GM21576 (cell line): Measurements from ENCODE around the gene AIRE.

ENCODE experiments used
- ATAC-seq: cut with Tn5 transposase; IDR thresholded peaks from one replicate; pipeline ENCODE4 v1.9.1; 2021; ENCODE audit warnings: mild to moderate bottlenecking, moderate library complexity; ENCODE audit not compliant: unreplicated experiment

AIRE gene

DNA sequence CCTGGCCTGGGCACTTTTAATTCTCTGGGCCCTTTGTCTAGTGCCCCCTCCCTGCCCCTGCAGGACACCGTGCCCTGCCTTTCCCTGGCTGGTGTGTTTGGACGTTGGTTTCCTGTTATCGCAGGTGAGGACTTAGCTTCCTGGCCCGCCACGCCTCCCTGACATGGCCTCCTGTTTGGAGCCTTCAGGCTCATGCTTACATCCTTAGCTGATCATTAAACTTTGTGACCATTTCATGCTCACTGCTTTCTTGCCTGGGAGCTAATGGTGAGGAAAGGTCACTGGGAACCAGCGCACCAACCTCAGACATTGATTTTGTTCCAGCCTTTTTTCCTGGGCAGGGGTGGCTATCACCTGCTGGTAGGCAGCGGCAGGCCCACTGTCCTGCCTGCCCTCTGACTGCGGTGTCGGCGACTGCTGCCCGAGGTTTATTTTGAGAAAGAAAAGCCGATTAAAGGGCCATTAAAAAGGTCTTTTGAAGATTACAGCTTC is 17.9 kb downstream of the AIRE start:
- ATAC-seq: no peak

DNA sequence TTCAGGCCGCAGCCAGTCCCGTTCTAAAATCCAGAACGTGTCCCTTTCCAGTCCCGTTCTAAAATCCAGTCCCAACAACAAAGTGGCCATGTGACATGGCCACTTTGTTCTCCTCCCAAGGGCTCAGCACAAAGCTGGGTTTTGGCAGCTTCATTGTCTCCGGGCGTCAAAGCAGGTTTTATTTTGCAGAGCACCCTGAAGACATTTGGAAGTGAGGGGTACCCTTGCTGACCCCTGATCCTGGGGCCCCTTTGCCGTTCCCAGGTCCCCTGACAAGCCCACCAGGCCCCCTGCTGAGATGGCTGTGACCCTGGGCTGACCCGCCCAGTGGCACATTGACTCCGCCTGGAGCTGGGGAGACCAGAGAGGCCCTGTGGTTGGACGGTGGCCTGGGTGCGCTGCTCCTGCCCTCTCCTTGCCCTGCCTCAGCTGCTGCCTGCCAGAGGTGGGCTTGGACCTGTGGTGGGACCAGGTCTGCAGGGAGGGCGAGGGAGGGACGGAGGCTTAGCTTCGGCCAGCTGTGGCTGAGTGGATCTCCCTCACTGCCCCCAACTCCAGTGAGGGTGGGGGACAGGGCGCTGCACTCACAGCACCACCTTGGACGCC is 18.4 kb downstream of the AIRE start:
- ATAC-seq: no peak

DNA sequence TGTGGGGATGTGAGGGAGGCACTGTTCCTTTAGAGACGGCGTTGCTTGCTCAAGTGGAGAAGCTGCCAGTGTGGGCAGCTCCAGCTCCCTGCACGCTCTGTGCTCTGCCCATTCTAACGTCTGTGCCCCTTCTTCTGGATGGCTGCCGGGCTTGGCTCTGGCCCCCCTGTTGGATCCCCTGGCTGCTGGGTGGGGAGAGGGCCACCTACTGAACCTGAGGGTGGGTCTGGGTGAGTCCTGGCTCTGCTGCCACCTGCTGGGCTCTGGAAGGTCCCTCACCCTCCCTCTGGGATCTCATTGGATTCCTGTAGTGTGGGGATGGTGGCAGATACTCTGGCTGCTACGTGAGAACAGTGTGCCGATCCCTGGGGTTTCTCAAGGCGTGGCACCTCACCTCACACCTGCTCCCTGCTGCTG is 19.2 kb downstream of the AIRE start:
- ATAC-seq: no peak

DNA sequence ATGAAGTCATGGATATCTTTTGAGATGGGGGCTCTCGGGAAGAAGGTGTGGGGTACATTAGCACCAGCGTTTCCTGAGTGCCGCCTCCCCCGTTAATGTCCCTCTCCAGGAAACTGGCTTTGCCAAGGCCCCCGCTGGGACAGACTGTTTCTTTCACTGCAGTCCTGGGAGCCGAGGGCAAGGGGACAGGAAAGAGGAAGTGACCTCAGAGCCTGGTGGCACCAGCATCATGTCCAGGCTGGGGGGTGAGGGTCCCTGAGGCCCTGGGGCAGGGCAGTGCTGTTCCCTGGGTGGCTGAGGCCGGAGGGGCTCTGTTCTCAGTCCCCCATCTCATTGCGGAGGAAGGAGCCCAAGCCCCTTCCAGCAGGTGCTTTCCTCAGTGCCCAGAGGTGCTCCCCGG is 20.0 kb downstream of the AIRE start:
- ATAC-seq: no peak

DNA sequence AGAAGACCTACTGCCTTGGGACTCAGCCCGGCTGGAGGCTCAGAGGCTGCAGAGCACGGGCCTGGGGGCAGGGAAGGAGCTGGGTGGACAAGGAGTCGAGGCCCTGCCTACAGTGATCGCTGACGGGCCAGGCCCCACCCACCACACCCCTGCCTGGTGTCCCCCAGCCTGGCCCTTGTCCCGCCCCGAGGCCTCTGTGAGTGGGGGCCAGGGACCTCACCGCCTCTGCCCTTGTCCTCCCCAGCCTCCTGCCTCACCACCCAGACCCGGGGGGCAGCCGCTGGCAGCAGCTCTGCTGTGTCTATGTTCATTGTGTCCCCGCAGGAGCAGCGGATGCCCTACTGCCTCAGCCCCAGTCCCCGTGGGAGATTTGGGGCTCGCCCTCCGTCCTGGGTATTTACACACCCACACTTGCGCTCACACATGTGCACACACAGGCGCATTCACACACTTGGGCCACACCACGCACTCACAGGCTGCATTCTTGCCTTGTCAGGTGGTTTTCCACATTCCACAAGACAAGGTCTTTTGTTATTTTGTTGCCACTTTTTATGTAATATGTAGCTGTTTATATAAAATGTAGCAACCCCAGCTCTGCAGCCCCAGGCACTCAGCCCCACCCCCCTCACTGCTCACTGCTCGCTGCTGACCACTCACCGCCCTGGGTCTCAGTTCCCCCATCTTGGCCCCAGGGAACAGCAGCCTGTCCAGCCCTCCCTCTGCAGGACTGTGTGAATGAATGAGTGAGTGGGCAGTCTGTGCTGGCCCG is 21.4 kb downstream of the AIRE start:
- no peak for ATAC-seq

DNA sequence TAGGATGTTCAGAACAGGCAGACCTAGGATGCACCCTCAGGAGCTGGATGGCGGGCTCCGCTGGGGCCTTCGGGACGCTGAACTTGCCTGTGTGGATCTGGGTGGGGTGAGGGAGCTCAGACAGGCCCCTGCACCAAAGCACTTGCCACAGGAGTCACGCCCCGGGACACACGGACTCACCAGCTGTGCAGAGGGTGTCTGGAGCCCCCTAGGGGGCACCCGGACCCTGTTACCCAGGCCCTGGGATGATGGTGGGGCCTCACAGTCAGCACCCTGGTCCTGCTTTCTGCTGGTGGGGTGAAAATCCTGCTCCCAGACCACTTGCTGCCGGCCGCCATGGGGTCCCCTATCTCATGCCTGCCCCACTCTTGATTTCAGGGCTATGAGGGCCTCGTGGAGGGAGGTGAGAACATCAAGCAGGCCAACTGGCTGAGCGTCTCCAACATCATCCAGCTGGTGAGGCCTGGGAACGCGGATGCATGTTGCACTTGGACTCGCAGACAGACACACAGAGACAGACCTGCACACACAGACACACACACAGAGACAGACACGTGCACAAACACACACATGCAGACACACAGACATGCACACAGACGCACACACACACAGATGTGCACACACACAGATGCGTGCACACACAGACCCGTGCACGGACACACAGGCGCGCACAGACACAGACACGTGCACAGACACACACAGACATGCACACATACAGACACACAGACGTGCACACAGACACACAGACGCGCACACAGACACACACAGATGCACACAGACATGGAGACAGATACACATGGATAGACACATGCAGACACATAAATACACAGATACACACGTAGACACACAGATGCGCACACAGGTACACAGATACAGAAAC is 25.2 kb downstream of the AIRE start:
- ATAC-seq: no peak

DNA sequence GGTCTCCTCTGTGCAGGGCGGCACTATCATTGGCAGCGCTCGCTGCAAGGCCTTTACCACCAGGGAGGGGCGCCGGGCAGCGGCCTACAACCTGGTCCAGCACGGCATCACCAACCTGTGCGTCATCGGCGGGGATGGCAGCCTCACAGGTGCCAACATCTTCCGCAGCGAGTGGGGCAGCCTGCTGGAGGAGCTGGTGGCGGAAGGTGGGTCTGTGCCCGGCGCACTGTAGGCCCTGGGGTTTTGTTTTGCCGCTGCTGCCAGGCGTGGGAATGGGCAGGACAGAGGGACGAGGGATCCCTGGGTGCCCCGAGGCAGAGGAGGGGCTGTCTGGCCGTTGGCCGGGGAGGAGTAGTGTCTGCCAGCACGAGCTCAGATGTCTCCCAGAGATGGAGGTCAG is 26.4 kb downstream of the AIRE start:
- no peak for ATAC-seq

DNA sequence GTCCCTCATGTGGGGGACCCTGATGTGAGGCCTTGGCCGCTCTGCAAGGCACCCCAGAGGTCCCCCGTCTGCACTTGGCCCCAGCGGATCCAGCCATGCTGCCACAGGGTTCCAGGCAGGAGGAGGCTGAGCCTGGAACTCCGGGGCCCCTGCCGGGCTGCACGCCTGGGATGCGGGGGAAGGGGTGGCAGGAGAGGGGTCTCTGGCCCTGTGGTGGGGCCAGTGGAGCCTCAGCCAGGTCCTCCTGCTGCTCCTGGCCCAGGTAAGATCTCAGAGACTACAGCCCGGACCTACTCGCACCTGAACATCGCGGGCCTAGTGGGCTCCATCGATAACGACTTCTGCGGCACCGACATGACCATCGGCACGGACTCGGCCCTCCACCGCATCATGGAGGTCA is 27.0 kb downstream of the AIRE start:
- no peak for ATAC-seq

DNA sequence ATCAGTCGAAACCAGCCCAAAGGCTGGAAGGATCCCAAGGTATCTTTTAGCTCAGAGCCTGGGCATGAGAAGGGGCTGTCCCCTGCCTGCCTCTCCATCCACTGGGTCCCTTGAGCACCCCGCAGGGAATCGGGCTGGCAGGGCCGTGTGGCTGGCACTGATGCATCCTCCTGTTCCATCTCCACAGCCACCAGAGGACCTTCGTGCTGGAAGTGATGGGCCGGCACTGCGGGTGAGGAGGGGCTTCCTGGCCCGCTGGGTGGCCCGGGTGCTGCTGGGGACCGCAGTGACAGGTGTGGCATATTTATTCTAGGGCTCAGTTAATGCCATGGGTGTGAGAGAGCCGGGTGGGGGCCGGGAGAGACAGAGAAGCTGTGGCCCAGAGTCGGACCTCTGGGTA is 27.8 kb downstream of the AIRE start:
- no peak for ATAC-seq

DNA sequence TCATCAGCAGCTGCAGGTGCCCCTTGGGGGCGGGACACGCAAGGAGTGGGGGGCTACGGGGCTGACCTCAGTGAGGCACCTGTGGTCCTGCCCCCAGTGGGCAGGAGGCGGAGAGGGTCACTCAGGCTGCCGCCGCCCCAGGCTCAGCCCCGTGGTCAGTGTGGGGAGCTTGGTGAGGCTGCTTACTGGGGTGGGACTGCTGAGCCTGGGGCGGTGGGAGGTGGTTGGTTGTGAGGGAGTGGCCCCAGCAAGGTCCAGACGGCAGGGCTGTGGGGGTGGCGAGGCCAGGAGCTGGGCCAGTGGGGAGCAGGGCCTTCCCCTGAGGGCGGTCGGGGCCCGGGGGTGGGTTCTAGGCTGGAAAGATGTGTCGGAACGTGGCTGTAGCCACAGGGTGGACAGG is 28.5 kb downstream of the AIRE start:
- ATAC-seq: no peak

DNA sequence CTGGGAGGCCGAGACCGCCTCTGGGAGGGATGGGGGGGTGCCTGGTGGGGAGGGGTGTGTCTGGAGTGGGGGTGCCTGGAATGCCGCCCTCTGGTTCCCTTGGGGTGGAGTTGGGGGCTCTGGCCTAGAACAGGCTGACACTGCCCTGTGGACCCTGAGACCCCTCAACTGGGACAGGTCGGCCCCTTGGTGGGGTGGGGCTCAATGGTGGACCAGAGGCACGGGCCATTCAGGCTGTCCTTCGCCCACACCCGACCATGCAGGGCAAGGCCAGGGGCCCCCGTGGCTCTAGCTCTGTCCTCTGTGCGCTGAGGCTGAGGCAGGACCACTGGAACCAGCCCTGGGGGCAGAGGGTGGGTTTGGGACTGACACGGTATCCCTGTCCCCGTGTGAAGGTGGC is 28.9 kb downstream of the AIRE start:
- no peak for ATAC-seq

DNA sequence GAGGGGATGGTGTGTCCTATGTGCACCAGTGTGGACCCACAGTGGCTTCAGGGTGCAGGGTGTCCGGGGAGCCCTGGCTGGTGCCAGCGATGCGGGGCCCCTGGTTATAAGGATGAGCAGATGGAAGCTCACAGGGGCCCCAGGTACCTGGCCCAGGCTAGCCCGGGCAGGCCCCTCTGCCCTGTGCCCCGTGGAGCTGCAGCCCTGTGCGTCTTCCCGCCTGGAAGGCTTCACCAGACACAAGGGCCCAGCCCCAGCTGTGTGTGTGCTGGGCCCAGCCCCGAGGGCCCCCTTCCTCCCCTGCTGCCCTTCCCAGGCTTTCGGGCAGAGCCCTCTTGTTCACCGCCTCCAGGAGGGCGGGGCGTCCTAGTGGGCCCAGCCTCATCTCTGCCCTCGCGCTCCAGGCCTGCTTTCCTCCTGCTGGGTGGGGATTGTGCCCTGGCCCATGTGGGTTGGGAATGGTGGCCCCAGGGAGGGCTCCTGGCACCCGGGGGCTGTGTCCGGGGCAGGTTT is 30.1 kb downstream of the AIRE start:
- no peak for ATAC-seq

DNA sequence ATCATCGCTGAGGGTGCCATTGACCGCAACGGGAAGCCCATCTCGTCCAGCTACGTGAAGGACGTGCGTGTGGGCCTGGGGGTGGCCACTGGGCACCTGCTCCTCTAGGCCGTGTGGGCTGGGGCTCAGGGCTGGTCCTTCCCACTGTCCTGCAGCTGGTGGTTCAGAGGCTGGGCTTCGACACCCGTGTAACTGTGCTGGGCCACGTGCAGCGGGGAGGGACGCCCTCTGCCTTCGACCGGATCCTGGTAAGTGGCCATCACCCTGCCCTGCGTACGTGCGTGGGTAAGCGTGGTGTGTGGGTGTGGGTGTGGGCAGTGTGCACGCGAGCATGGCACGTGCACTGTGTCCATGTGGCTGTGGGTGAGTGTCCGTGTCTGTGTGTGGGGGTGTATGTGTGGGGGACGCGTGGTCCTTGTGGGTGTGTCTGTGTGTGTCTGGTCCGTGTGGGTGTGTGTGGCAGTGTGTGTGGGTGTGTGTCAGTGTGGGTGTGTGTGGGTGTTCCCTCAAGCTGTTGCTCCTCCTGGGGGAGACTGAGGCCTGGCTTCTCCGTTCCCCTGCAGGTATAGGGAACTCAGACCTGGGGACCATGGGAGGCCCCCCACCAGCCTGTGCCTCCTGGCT is 30.7 kb downstream of the AIRE start:
- ATAC-seq: no peak

DNA sequence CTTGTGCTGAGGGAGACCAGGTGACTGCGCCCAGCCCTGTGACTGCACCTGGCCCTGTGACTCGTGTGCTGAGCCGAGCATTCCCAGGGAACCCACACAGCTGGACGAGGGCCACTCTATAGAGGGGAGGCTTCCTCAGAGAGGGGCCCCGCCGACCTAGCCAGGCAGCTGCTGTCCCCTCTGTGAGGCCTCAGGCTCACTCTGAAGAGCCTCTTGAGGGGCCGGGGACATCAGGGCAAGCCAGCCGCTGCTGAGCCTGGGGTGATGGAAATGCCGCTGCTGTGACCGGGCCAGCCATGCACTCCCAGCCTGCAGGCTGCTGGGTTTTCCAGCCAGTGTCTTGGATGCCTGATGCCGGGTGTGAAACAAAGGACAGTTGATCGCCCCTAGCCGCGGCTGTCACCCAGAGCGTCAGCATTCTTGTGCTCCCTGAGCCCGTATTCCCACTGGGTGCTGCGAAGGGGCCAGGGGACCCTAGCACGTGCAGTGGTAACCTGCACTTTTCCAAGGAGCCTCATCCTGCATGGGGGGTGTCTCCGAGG is 31.6 kb downstream of the AIRE start:
- no peak for ATAC-seq

DNA sequence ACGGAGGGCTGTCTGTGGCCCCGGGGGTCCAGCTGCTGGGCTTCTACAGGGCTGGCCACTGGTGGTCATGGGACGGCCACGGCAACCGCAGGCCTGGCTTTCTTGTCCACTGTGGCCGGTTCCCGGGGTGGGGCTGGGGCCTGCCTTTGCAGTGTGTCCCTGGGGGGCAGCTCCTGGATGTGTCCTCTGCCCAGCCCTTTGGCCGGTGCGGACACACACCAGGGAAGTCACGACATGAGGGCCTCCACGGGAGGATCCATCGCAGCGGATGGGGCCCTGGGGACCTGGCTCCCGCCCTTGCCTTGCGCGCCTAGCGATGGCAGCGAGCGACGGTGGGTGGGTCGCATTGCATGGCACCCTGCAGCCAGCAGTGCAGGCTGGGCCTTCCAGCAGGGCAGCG is 32.2 kb downstream of the AIRE start:
- ATAC-seq: no peak

DNA sequence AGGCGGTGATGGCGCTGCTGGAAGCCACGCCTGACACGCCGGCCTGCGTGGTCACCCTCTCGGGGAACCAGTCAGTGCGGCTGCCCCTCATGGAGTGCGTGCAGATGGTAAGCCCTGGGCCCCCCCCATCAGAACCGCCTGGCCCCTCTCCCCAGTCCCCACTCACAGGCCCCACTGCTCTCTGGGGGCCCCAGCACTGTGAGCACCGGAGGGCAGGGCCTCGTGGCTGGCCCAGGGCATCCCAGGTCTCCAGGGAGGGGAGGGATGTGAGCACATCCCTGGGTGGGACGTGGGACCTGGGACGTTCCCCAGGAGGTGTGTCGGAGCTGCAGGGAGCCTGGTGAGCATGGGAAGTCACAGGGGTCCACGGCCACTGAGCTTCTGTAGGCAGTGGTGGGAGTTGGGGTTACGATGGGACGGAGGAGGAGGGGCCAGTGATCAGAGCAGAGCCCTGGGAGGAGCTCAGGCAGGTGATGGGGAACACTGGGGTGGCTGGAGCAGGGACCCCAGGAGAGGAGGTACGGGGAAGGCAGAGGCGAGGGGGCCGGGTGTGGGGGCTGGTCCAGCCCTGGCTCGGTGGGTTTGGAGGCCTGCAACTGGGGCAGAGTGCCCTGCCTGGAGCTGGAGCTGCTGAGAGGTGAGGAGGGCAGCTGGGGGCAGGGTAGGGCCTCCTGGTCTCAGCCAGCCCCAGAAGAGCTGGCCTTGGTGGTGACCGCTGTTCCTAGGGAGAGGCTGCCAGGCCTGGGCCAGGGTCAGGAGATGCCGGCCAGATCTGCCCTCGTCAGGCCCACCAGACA is 33.0 kb downstream of the AIRE start:
- ATAC-seq: no peak

DNA sequence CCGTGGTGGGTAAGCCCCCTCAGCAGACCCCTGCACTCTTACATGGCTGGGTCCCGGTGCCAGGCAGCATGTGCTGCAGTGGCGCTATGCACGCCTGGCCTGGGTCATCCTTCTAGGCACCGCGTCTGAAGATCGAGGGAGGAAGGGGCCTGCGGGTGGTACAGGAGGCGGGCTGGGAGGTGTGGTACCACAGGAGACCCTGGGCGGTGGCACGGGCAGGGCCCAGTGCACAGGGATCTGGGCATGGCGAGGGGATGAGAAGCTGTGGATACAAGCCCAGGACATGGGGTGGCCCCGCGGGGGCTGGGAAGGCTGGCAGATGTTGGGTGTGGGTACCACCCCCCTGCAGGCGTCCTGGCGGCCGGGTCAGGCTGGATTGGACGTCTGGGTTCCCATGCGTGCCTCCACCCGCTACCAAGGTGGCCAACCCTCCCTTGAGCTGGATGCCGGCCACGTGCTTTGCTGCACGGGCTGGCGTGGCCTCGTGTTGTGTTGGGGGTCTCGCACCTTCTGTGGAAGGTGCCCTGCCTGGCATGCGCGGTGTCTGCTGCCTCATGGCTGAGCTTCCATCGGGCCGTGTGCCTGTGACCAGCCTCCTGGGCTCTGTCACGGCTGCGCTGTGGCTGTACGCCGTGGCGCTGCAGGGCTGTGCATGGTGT is 33.9 kb downstream of the AIRE start:
- ATAC-seq: no peak

DNA sequence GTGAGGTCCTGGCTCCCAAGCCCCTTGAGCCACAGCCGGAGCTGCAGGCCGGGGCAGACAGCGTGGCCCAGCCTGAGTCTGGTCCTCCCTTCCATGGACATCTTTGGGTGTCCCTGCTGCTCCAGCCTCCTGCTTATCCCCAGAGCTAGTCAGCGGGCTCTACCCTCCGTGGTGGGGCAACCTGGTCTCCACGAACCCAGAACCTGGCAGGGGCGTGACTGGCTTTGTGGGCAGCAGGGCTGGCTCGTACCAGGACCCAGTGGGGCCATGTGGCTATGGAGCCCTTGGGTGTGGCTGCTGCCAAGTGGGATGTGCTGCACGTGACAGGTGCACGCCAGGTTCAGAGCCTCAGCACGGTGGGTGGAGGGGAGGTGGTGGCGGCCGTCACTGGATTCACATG is 35.2 kb downstream of the AIRE start:
- no peak for ATAC-seq

DNA sequence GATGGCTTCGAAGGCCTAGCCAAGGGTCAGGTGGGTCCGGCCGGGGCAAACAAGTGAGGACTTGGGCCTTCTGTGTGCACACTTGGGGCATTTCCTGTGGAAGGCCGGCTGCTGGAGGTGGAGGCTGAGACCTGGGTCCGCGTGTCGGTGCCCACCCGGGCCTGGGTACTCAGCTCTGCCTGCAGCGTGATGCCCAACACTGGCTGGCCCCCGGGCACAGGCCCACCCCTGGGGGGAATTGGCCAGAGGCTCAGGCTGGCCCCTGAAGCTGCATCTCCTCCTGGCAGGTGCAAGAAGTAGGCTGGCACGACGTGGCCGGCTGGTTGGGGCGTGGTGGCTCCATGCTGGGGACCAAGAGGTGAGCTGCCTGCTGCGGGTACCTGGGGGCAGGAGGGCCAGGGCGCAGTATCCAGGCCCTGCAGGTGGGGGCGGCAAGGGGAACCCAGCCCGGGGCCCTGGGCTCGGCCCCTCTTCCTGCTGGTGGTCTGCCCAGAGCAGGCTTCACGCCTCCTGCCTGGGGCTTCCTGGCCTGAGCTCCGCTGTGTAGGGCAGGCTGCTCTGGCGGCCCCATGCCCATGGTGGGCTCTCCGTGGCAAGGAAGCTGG is 36.3 kb downstream of the AIRE start:
- ATAC-seq: no peak
